Neural progenitor cell (in vitro differentiated cells): ENCODE measurements around the gene ARID3A. TPM values are rescaled to one million over a fixed set of nuclear protein-coding genes. Genes with fewer than 3 reads are reported as not detected.
"Not testable (repeated sequence)": the region's sequence is repeated elsewhere in the genome, so short reads cannot be mapped to it uniquely, and the experiment has no call there.

Experiments used
- DNase-seq: peaks from one replicate; pipeline ENCODE4 v3.0.0-alpha.2; 2016; ENCODE audit warnings: low spot score
- H2AFZ ChIP-seq: fragments of 200-600 bp; sonication (generic); replicated peaks from 2 replicates; pipeline ENCODE4 v1.6.1; 2016; ENCODE audit warnings: antibody characterized with exemption
- H3F3A ChIP-seq: fragments of 200-600 bp; sonication (generic); 2 replicates; pipeline ENCODE4 v1.6.1; 2016; ENCODE audit warnings: antibody characterized with exemption, low read depth
- H3K27ac ChIP-seq: fragments of 200-600 bp; sonication (generic); 2 replicates; pipeline ENCODE4 v1.5.1; 2016; ENCODE audit warnings: mild to moderate bottlenecking
- H3K27me3 ChIP-seq: fragments of 200-600 bp; sonication (generic); 2 replicates; pipeline ENCODE4 v1.6.1; 2016; ENCODE audit warnings: mild to moderate bottlenecking, moderate library complexity
- H3K36me3 ChIP-seq: fragments of 200-600 bp; sonication (generic); 2 replicates; pipeline ENCODE4 v1.5.1; 2016
- H3K4me1 ChIP-seq: fragments of 200-600 bp; sonication (generic); 2 replicates; pipeline ENCODE4 v1.6.1; 2016; ENCODE audit warnings: mixed run types
- H3K4me2 ChIP-seq: fragments of 200-600 bp; sonication (generic); 2 replicates; pipeline ENCODE4 v1.6.1; 2016
- H3K4me3 ChIP-seq: fragments of 200-600 bp; sonication (generic); 2 replicates; pipeline ENCODE4 v1.5.1; 2016
- H3K79me2 ChIP-seq: fragments of 200-600 bp; sonication (generic); 2 replicates; pipeline ENCODE4 v1.6.1; 2016; ENCODE audit warnings: low read depth
- H3K9ac ChIP-seq: fragments of 200-600 bp; sonication (generic); 2 replicates; pipeline ENCODE4 v1.6.1; 2016
- H3K9me3 ChIP-seq: fragments of 200-600 bp; sonication (generic); 2 replicates; pipeline ENCODE4 v1.5.1; 2016; ENCODE audit warnings: low read depth
- H4K20me1 ChIP-seq: fragments of 200-600 bp; sonication (generic); 2 replicates; pipeline ENCODE4 v1.6.1; 2016; ENCODE audit warnings: low read depth
- H3K27ac Mint-ChIP-seq: 3 replicates; pipeline ENCODE4 v1.8.0; 2021; ENCODE audit warnings: mixed read lengths
- H3K27me3 Mint-ChIP-seq: 2 replicates; pipeline ENCODE4 v1.8.0; 2022; ENCODE audit warnings: low read depth, mild to moderate bottlenecking, inconsistent platforms, moderate library complexity, mixed read lengths; ENCODE audit not compliant: insufficient read depth
- H3K36me3 Mint-ChIP-seq: 3 replicates; pipeline ENCODE4 v1.8.0; 2021; ENCODE audit warnings: mixed read lengths
- H3K4me1 Mint-ChIP-seq: 3 replicates; pipeline ENCODE4 v1.8.0; 2021; ENCODE audit warnings: mixed read lengths
- H3K4me3 Mint-ChIP-seq: 3 replicates; pipeline ENCODE4 v1.8.0; 2021; ENCODE audit warnings: mild to moderate bottlenecking, moderate library complexity, mixed read lengths
- H3K9me3 Mint-ChIP-seq: 3 replicates; pipeline ENCODE4 v1.8.0; 2020; ENCODE audit warnings: mixed read lengths
- CTCF ChIP-seq: fragments of 200-600 bp; sonication (generic); IDR thresholded peaks from 2 replicates; pipeline ENCODE4 v1.5.1; 2017; ENCODE audit warnings: antibody characterized with exemption, mild to moderate bottlenecking
- EZH2 ChIP-seq: fragments of 200-600 bp; sonication (generic); IDR thresholded peaks from 2 replicates; pipeline ENCODE4 v1.6.1; 2017; ENCODE audit warnings: antibody characterized with exemption, mild to moderate bottlenecking, moderate library complexity
- EZH2phosphoT487 ChIP-seq: fragments of 200-600 bp; sonication (generic); IDR thresholded peaks from 2 replicates; pipeline ENCODE4 v1.6.1; 2017; ENCODE audit warnings: antibody characterized with exemption
- total RNA-seq: library from RNA; depleted of rRNA; stranded (reverse); fragments of >200 nt; gene quantifications from 2 replicates; pipeline ENCODE4 v1.2.3, GENCODE V29; 2015; ENCODE audit warnings: low replicate concordance

The ARID3A gene, protein sequence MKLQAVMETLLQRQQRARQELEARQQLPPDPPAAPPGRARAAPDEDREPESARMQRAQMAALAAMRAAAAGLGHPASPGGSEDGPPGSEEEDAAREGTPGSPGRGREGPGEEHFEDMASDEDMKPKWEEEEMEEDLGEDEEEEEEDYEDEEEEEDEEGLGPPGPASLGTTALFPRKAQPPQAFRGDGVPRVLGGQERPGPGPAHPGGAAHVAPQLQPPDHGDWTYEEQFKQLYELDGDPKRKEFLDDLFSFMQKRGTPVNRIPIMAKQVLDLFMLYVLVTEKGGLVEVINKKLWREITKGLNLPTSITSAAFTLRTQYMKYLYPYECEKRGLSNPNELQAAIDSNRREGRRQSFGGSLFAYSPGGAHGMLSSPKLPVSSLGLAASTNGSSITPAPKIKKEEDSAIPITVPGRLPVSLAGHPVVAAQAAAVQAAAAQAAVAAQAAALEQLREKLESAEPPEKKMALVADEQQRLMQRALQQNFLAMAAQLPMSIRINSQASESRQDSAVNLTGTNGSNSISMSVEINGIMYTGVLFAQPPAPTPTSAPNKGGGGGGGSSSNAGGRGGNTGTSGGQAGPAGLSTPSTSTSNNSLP
- total RNA-seq: 25.5 and 68.7 TPM in 2 replicates

DNA sequence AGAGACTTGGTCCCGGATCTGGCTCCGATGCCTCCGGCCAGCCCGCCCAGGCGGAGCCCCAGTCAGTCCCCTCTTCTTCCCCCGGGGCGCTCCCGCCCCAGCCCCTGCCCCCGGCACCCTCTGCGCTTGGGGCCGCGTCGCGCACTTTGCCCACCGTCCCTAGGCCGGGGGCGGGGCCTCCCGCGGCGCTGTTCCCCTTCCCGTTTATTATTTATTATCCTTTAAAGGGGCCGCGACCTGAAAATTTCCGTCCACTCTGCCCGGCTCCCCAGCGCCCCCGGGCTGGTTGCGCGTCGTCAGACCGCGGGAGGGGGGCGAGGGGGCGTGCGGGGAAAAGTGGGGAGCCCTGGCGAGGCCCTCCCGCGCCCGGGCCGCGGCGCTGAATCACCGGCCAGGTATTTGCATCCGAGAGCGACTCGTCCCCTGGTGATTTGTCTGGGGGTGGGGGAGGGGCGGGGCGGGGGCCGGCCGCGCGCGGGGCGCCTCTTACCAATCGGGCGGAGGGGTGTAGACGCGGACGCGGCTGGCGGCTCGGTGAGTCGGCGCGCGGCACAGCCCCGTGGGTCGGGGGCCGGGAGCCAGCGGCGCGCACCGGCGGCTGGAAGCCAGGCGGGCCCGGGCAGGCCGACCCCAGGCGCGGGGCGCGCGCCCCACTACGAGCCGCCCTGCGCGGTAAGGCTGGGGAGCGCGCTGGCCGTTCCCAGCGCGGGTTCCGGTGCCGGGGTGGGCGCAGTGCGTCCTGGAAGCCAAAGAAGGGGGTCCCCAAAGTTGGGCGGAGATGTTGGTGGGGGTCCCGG is at the start of gene ARID3A:
ARID3A (plus strand) TSS at position 510 of the 797 bp plus-strand sequence. CDS start 3,494 bp downstream, outside the sequence.
- Histone ChIP-seq H3K27ac (peak within 1 kb of the TSS; percentile 31), H3K9me3 (no peaks in the 10 kb centered on the region), H2AFZ (no peak within 1 kb of the TSS), H4K20me1 (peaks cover 31% of the 10 kb centered on the region), H3K4me1 (peaks cover 10% of the 10 kb centered on the region), H3K36me3 (no peaks in the 10 kb centered on the region), H3K4me2 (peak within 1 kb of the TSS; percentile 84), H3K27me3 (peaks cover 21% of the 10 kb centered on the region), H3K79me2 (peaks cover 50% of the 10 kb centered on the region), H3F3A (peaks cover 55% of the 10 kb centered on the region), H3K9ac (peak within 1 kb of the TSS; percentile 79), H3K4me3 (peak within 1 kb of the TSS; percentile 97)
- Mint-ChIP-seq H3K36me3 (peaks cover 4% of the 10 kb centered on the region), H3K27me3 (peaks cover 13% of the 10 kb centered on the region), H3K9me3 (no peaks in the 10 kb centered on the region), H3K4me1 (peaks cover 7% of the 10 kb centered on the region), H3K27ac (no peak within 1 kb of the TSS), H3K4me3 (peak within 1 kb of the TSS; percentile 93)
- peak; percentile 90 for DNase-seq
- TF ChIP-seq CTCF (peak; percentile 15), EZH2 (no peak)

GRCh38 chr19:876089-876488 is 49.7 kb upstream of the ARID3A start:
- Mint-ChIP-seq H3K27ac (no peak overlapping the region), H3K9me3 (no peaks in the 10 kb centered on the region), H3K4me3 (no peak overlapping the region), H3K4me1 (peaks cover 4% of the 10 kb centered on the region), H3K36me3 (peaks cover 15% of the 10 kb centered on the region), H3K27me3 (peaks cover 10% of the 10 kb centered on the region)
- H3K79me2 ChIP-seq: no peaks in the 10 kb centered on the region
- TF ChIP-seq EZH2phosphoT487 (no peak), CTCF (no peak), EZH2 (no peak)
- H3K27me3 ChIP-seq: no peaks in the 10 kb centered on the region
- H3K27ac ChIP-seq: no peak overlapping the region
- H3K9me3 ChIP-seq: no peaks in the 10 kb centered on the region
- no peaks in the 10 kb centered on the region for H3K4me1 ChIP-seq
- H3K36me3 ChIP-seq: no peaks in the 10 kb centered on the region
- H4K20me1 ChIP-seq: peaks cover 14% of the 10 kb centered on the region
- H3F3A ChIP-seq: peaks cover 21% of the 10 kb centered on the region
- no peak overlapping the region for H2AFZ ChIP-seq
- H3K4me2 ChIP-seq: no peak overlapping the region
- no peak overlapping the region for H3K4me3 ChIP-seq
- DNase-seq: no peak
- H3K9ac ChIP-seq: no peak overlapping the region

DNA sequence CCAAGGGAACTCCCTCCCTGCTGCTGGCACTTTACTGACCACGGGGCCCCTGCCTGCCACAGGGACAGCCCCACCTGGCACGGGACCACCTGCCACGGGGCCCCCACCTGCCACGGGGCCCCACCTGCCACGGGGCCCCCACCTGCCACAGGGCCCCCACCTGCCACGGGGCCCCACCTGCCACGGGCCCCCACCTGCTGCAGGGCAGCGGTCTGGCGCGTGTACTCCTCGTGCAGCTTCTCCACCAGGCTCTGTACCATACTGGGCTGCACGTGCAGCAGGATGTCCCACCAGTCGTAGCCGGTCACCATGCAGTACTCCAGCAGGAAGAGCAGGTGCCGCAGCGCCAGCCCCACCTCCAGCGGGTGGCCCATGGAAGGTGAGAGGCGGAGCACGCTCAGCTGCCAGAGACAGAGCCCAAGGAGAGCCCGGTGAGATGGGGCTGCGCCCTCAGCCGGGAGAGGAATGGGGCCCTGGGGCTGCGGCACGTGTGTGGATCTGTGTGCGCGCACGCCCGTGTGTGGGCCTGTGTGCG is 49.0 kb upstream of the ARID3A start:
- H3K4me1 ChIP-seq: no peaks in the 10 kb centered on the region
- no peak overlapping the region for H3K4me3 ChIP-seq
- H3K27ac ChIP-seq: no peak overlapping the region
- peaks cover 16% of the 10 kb centered on the region for H3F3A ChIP-seq
- H3K36me3 ChIP-seq: no peaks in the 10 kb centered on the region
- Mint-ChIP-seq H3K36me3 (peaks cover 20% of the 10 kb centered on the region), H3K27ac (no peak overlapping the region), H3K4me3 (no peak overlapping the region), H3K4me1 (peaks cover 2% of the 10 kb centered on the region), H3K27me3 (peaks cover 8% of the 10 kb centered on the region), H3K9me3 (no peaks in the 10 kb centered on the region)
- no peaks in the 10 kb centered on the region for H3K27me3 ChIP-seq
- H3K9ac ChIP-seq: no peak overlapping the region
- no peaks in the 10 kb centered on the region for H3K79me2 ChIP-seq
- no peak overlapping the region for H3K4me2 ChIP-seq
- peaks cover 14% of the 10 kb centered on the region for H4K20me1 ChIP-seq
- H2AFZ ChIP-seq: no peak overlapping the region
- TF ChIP-seq EZH2phosphoT487 (no peak), CTCF (no peak), EZH2 (no peak)
- no peaks in the 10 kb centered on the region for H3K9me3 ChIP-seq
- DNase-seq: no peak

DNA sequence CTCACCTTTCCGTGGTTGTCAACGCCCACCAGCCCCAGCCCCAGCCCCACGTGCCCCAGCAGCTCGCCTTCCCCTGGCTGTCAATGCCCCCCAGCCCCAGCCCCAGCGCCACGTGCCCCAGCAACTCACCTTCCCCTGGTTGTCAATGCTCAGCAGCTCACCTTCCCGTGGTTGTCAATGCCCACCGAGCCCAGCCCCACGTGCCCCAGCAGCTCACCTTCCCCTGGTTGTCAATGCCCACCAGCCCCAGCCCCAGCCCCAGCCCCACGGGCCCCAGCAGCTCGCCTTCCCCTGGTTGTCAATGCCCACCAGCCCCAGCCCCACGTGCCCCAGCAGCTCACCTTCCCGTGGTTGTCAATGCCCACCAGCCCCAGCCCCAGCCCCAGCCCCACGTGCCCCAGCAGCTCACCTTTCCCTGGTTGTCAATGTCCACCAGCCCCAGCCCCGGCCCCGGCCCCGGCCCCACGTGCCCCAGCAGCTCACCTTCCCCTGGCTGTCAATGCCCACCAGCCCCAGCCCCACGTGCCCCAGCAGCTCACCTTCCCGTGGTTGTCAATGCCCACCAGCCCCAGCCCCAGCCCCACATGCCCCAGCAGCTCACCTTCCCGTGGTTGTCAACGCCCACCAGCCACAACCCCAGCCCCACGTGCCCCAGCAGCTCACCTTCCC is 47.7 kb upstream of the ARID3A start:
- H4K20me1 ChIP-seq: peaks cover 14% of the 10 kb centered on the region
- not testable (repeated sequence) for H3K4me2 ChIP-seq, DNase-seq, H3K36me3 ChIP-seq, H3K4me3 Mint-ChIP-seq, H3K4me1 ChIP-seq, H3K27ac ChIP-seq, H3K79me2 ChIP-seq, H3K27me3 Mint-ChIP-seq, H3K27ac Mint-ChIP-seq, H3K4me3 ChIP-seq, H2AFZ ChIP-seq, H3K9me3 ChIP-seq, H3K27me3 ChIP-seq, H3F3A ChIP-seq, H3K4me1 Mint-ChIP-seq, H3K9me3 Mint-ChIP-seq, H3K9ac ChIP-seq
- H3K36me3 Mint-ChIP-seq: peaks cover 22% of the 10 kb centered on the region
